GM12878 (cell line): ENCODE data around the gene AZGP1. TPM values are rescaled to one million over a fixed set of nuclear protein-coding genes. Genes with fewer than 3 reads are reported as not detected.

Source experiments
- ATAC-seq: fragments of 200-7000 bp; cut with Tn5 transposase; 3 replicates; pipeline ENCODE4 v1.9.1; 2020; ENCODE audit warnings: mild to moderate bottlenecking, moderate library complexity
- BruUV-seq: library from RNA; stranded (reverse); fragments of 400-500 nt; replicated peaks from 2 replicates; lab custom pipeline; 2021; lab: Mats Ljungman, UMichigan
- CTCF ChIA-PET: fragments of 300-600 bp; sonication (Branson Sonifier 250); formaldehyde crosslinking; extraction: SDS; loops from one replicate; lab custom pipeline; 2021; ENCODE audit warnings: inconsistent platforms; lab: Yijun Ruan, JAX
- POLR2A ChIA-PET: fragments of 350-600 bp; formaldehyde crosslinking; extraction: SDS; loops from one replicate; lab custom pipeline; 2021; ENCODE audit warnings: inconsistent platforms; lab: Charles Lee
- RAD21 ChIA-PET: fragments of 300-600 bp; sonication (Branson Sonifier 250); formaldehyde crosslinking; loops from one replicate; lab custom pipeline; 2023; ENCODE audit warnings: antibody characterized with exemption; ENCODE audit not compliant: unreplicated experiment; lab: Charles Lee
- SMC1A ChIA-PET: fragments of 300-600 bp; sonication (Branson Sonifier 250); formaldehyde crosslinking; loops from one replicate; lab custom pipeline; 2023; ENCODE audit not compliant: unreplicated experiment, uncharacterized antibody; lab: Charles Lee
- DNase-seq: peaks from one replicate; pipeline ENCODE4 v3.0.0-alpha.2; 2011; ENCODE audit warnings: low read depth, low spot score
- FAIRE-seq: peaks from 3 replicates; lab custom pipeline; 2011; peaks lifted over from hg19 to GRCh38; lab: Jason Lieb, UNC
- H2AFZ ChIP-seq: 2 replicates; pipeline ENCODE4 v1.6.0; 2011; ENCODE audit warnings: low read depth, low read length, control low read depth; ENCODE audit not compliant: control insufficient read depth
- H3K27ac ChIP-seq: 2 replicates; pipeline ENCODE4 v1.5.1; 2011; ENCODE audit warnings: control low read depth; ENCODE audit not compliant: control insufficient read depth, insufficient read depth
- H3K27me3 ChIP-seq, 2 experiments: replicated peaks in 1 of 2; 2 replicates each; pipeline versions ENCODE4 v1.6.0 to v1.6.1; 2011; ENCODE audit warnings: low read length in 1 of 2; ENCODE audit not compliant: control insufficient read depth in 2 of 2, insufficient read depth in 2 of 2
- H3K36me3 ChIP-seq, 2 experiments: 2 replicates each; pipeline ENCODE4 v1.5.1; 2011; ENCODE audit warnings: low read length in 1 of 2; ENCODE audit not compliant: control insufficient read depth in 2 of 2, insufficient read depth in 2 of 2
- H3K4me1 ChIP-seq: 2 replicates; pipeline ENCODE4 v1.6.1; 2011; ENCODE audit warnings: mild to moderate bottlenecking, low read length, moderate library complexity, mixed read lengths; ENCODE audit not compliant: control insufficient read depth, insufficient read depth
- H3K4me2 ChIP-seq: 2 replicates; pipeline ENCODE4 v1.6.0; 2011; ENCODE audit warnings: control low read depth; ENCODE audit not compliant: control insufficient read depth, insufficient read depth
- H3K4me3 ChIP-seq: fragments of 200-600 bp; sonication (generic); 2 replicates; pipeline ENCODE4 v1.5.1; 2016
- H3K79me2 ChIP-seq: 2 replicates; pipeline ENCODE4 v1.6.0; 2011; ENCODE audit warnings: low read length; ENCODE audit not compliant: control insufficient read depth, insufficient read depth
- H3K9ac ChIP-seq: 2 replicates; pipeline ENCODE4 v1.8.0; 2011; ENCODE audit warnings: low read length, control low read depth, mixed read lengths; ENCODE audit not compliant: control insufficient read depth, insufficient read depth
- H3K9me3 ChIP-seq: replicated peaks from 3 replicates; pipeline ENCODE4 v1.5.1; 2011; ENCODE audit warnings: mild to moderate bottlenecking, low read length; ENCODE audit not compliant: control insufficient read depth, insufficient read depth
- H4K20me1 ChIP-seq: 2 replicates; pipeline ENCODE4 v1.6.0; 2011; ENCODE audit not compliant: control insufficient read depth, insufficient read depth
- CBX5 ChIP-seq: sonication (generic); IDR thresholded peaks from 2 replicates; pipeline ENCODE4 v1.6.1; 2016; ENCODE audit warnings: low read depth, moderate library complexity, mild to moderate bottlenecking, inconsistent platforms
- CHD1 ChIP-seq: IDR thresholded peaks from 2 replicates; pipeline ENCODE4 v1.6.1; 2012; ENCODE audit warnings: low read depth, low read length, improper control_type of control experiment
- FOS ChIP-seq: IDR thresholded peaks from 3 replicates; pipeline ENCODE4 v1.6.1; 2011; ENCODE audit warnings: borderline replicate concordance; ENCODE audit not compliant: insufficient read length; ENCODE audit errors: extremely low read depth
- FOXK2 ChIP-seq: fragments of 450-650 bp; IDR thresholded peaks from 2 replicates; pipeline ENCODE4 v1.6.1; 2017; ENCODE audit warnings: mild to moderate bottlenecking, moderate library complexity
- MTA2 ChIP-seq: fragments of 450-650 bp; IDR thresholded peaks from 2 replicates; pipeline ENCODE4 v1.6.1; 2016; ENCODE audit warnings: low read depth, mild to moderate bottlenecking, moderate library complexity
- MXI1 ChIP-seq: fragments of 150-350 bp; IDR thresholded peaks from 2 replicates; pipeline ENCODE4 v1.6.1; 2011; ENCODE audit warnings: low read depth, mild to moderate bottlenecking, inconsistent platforms, low read length, improper control_type of control experiment
- NKRF ChIP-seq: fragments of 450-650 bp; conservative IDR thresholded peaks from 2 replicates; pipeline ENCODE4 v1.6.1; 2017; ENCODE audit warnings: mild to moderate bottlenecking, moderate library complexity
- NR2C2 ChIP-seq: IDR thresholded peaks from 2 replicates; pipeline ENCODE4 v1.6.1; 2011; ENCODE audit warnings: borderline replicate concordance, low read depth; ENCODE audit not compliant: control insufficient read depth, insufficient read length
- PML ChIP-seq: IDR thresholded peaks from 2 replicates; pipeline ENCODE4 v1.6.1; 2012; ENCODE audit warnings: low read length, inconsistent platforms
- RFX5 ChIP-seq: IDR thresholded peaks from 2 replicates; pipeline ENCODE4 v1.6.1; 2011; ENCODE audit warnings: low read depth, low read length, improper control_type of control experiment
- SMARCA5 ChIP-seq: fragments of 450-650 bp; IDR thresholded peaks from 2 replicates; pipeline ENCODE4 v1.6.1; 2017; ENCODE audit warnings: mild to moderate bottlenecking
- SUZ12 ChIP-seq: fragments of 200-600 bp; sonication (generic); IDR thresholded peaks from one replicate; pipeline ENCODE4 v1.6.1; 2018; ENCODE audit warnings: antibody characterized with exemption, mild to moderate bottlenecking; ENCODE audit not compliant: unreplicated experiment
- TAF1 ChIP-seq: IDR thresholded peaks from 2 replicates; pipeline ENCODE4 v1.6.1; 2011; ENCODE audit warnings: mild to moderate bottlenecking, low read depth, low read length, borderline replicate concordance
- TCF12 ChIP-seq: IDR thresholded peaks from 2 replicates; pipeline ENCODE4 v1.6.1; 2011; ENCODE audit warnings: low read depth, mild to moderate bottlenecking, low read length
- ZBED1 ChIP-seq: IDR thresholded peaks from 2 replicates; pipeline ENCODE4 v1.6.1; 2016; ENCODE audit warnings: borderline replicate concordance
- ZNF217 ChIP-seq: fragments of 450-650 bp; IDR thresholded peaks from 2 replicates; pipeline ENCODE4 v1.6.1; 2017; ENCODE audit warnings: antibody characterized with exemption, mild to moderate bottlenecking
- ZSCAN29 ChIP-seq: fragments of 450-650 bp; IDR thresholded peaks from 2 replicates; pipeline ENCODE4 v1.6.1; 2017; ENCODE audit warnings: mild to moderate bottlenecking, moderate library complexity
- WGBS: methylation state at CpG from one replicate; pipeline ENCODE4 v1.1.6; 2016; ENCODE audit warnings: low lambda C conversion rate; ENCODE audit not compliant: insufficient replicate concordance, insufficient coverage; ENCODE audit errors: missing lambda C conversion rate; 5-methylcytosine and 5-hydroxymethylcytosine counted together
- in situ Hi-C: fragments of 300-500 bp; cut with MboI; formaldehyde crosslinking; loops from 9 replicates; pipeline ENCODE4 v1.14.3; 2018; ENCODE audit warnings: mixed read lengths
- intact Hi-C: fragments of 100-400 bp; cut with micrococcal nuclease; formaldehyde crosslinking; loops from one replicate; pipeline ENCODE4 v1.14.2; 2022; ENCODE audit not compliant: unreplicated experiment
- polyA plus RNA-seq, 11 experiments: library from polyadenylated mRNA; depleted of rRNA in 4 of 11; unstranded in 6 of 11; stranded (reverse) in 5 of 11; fragments of >200 nt; fragmentation: Nextera tagmentation in 4 of 11; fragmentation: Illumina TruSeq in 1 of 11; extraction: Ambion mirVana in 4 of 11; extraction: Trizol in 1 of 11; gene quantifications; 1 replicate in 1 of 11; 2 replicates in 10 of 11; pipeline versions ENCODE4 v1.2.1 to v1.2.3, GENCODE V29; 2011 to 2016; ENCODE audit warnings: inconsistent platforms in 2 of 11, missing spikeins in 2 of 11, low read depth in 1 of 11
- total RNA-seq, 4 experiments: library from RNA; depleted of rRNA in 3 of 4; stranded (reverse); fragments of >200 nt in 3 of 4; fragmentation: Illumina TruSeq in 1 of 4; extraction: Trizol in 1 of 4; gene quantifications; 2 replicates each; pipeline versions ENCODE4 v1.2.1 to v1.2.3, GENCODE V29; 2013 to 2021

AZGP1 gene
- total and polyA plus RNA-seq, 10 of the 15 experiments (the other 5 are each of a cell fraction or from before 2014, with no cell fraction given), result 0.18 to 0.64 (median 0.29) TPM; not detected in 5

- Histone ChIP-seq H3K9me3 (no peaks in the 10 kb centered on the region), H3K79me2 (peaks cover 29% of the 10 kb centered on the region), H3K4me2 (no peak overlapping the region), H3K27ac (no peak overlapping the region), H3K27me3 (no peaks in the 10 kb centered on the region), H3K4me1 (peaks cover 4% of the 10 kb centered on the region; the same call in 1 of the 2 replicates), H4K20me1 (no peaks in the 10 kb centered on the region), H3K36me3 (peaks cover 0 to 4% of the 10 kb centered on the region in 2 experiments; a peak in 2 of 4 replicates), H3K9ac (no peak overlapping the region), H2AFZ (0 out of 2 replicates have a peak overlapping the region, but pooled peaks have one; percentile 15), H3K4me3 (no peak overlapping the region)
- POLR2A ChIA-PET, result no interaction called here
- intact Hi-C loops, result no loop called here
- WGBS, result 35% methylated on average over 3 of the region's 3 CpGs
- RAD21 ChIA-PET, result interaction anchor here (1.1 kb wide), 1 partner anchor 19 kb away, joined by 3 read pairs; no protein-coding TSS in a partner anchor
- TF ChIP-seq TCF12 (no peak), SUZ12 (no peak), RFX5 (no peak), MXI1 (no peak), PML (no peak), CBX5 (no peak), MTA2 (no peak), NKRF (no peak), ZBED1 (no peak), NR2C2 (no peak), FOXK2 (no peak), TAF1 (no peak), ZNF217 (no peak), ZSCAN29 (no peak), SMARCA5 (no peak), CHD1 (no peak), FOS (no peak)
- FAIRE-seq (no peak), DNase-seq (no peak), ATAC-seq (no peak)
- no TSS peak for BruUV-seq
- in situ Hi-C loops, result no loop called here
- CTCF ChIA-PET, result interaction anchor here (1.4 kb wide), 1 partner anchor 22 kb away, joined by 6 read pairs; no protein-coding TSS in a partner anchor
- SMC1A ChIA-PET, result interaction anchor here (0.6 to 1.4 kb wide), 2 partner anchors 20 to 427 kb away, joined by 3 read pairs; no protein-coding TSS in a partner anchor
Observed at GRCh38 chr7:100013328-100013676, 37.5 kb upstream of the AZGP1 start.
